Activated T-cell treated with anti-CD3 and anti-CD28 coated beads, Interleukin-2, amount 50 U/mL, for 72 hours (primary cell): Measurements from ENCODE around the gene CHST11. TPM values are rescaled to one million over a fixed set of nuclear protein-coding genes. Genes with fewer than 3 reads are reported as not detected.

Experiments
- ATAC-seq, 2 donors: fragments of 150-1000 bp; cut with Tn5 transposase; replicated peaks in 1 of 2; 2 replicates each; pipeline ENCODE4 v1.10.0; 2021; ENCODE audit warnings: moderate library complexity in 2 of 2, mild to moderate bottlenecking in 1 of 2
- DNase-seq, 2 donors: peaks; one replicate each; pipeline ENCODE4 v3.0.0; 2021 to 2022; ENCODE audit warnings: mixed read lengths in 1 of 2
- H3K27ac Mint-ChIP-seq: one replicate; pipeline ENCODE4 v1.8.0; 2022; ENCODE audit warnings: mild to moderate bottlenecking, moderate library complexity, mixed read lengths
- H3K27me3 Mint-ChIP-seq: one replicate; pipeline ENCODE4 v1.8.0; 2022; ENCODE audit warnings: low read depth, mixed read lengths
- H3K36me3 Mint-ChIP-seq, 2 donors: one replicate each; pipeline ENCODE4 v1.8.0; 2022; ENCODE audit warnings: mixed read lengths in 2 of 2, mild to moderate bottlenecking in 1 of 2; ENCODE audit not compliant: insufficient read depth in 2 of 2
- H3K4me1 Mint-ChIP-seq: one replicate; pipeline ENCODE4 v1.8.0; 2022; ENCODE audit warnings: low read depth, mixed read lengths
- H3K4me3 Mint-ChIP-seq, 2 donors: one replicate each; pipeline ENCODE4 v1.8.0; 2022; ENCODE audit warnings: mild to moderate bottlenecking in 2 of 2, mixed read lengths in 2 of 2, moderate library complexity in 2 of 2
- H3K9me3 Mint-ChIP-seq, 2 donors: one replicate each; pipeline ENCODE4 v1.8.0; 2022; ENCODE audit warnings: mixed read lengths in 2 of 2
- total RNA-seq, 2 donors: library from RNA; stranded (reverse); gene quantifications; one replicate each; pipeline ENCODE4 v1.2.3, GENCODE V29; 2022

The CHST11 gene
- total RNA-seq, 2 donors from 2014 or later, result 47.2 to 57.7 TPM

DNA sequence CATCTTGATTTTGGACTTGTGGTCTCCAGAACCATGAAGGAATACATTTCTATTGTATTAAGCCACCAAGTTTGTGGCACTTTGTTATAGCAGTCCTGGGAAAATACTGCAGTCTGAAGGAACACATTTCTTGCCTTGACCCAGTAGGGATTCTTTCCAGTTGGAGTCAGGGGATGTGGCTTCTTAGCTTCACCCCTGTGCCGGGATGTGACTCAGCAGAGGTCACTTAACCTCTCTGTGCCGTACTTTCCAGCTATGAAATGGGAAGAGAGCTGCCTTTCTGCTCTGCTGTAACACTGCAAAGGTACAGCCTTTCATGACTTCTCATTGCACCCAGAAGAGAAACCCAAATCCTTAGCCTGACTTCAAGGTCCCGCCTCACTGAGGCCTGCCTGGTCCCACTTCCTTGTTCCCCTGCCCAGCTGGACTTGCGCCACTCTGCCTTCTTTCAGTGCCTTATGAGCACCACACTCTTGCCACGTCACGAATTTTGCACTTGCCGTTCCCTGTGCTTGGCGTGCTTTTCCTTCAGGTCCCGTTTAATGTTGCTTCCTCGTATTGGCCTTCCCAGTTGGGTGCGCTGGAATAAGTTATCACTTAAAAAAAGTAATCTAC is 24.2 kb downstream of the CHST11 start:
- H3K27me3 Mint-ChIP-seq, result no peaks in the 10 kb centered on the region
- H3K4me1 Mint-ChIP-seq, result peaks cover 87% of the 10 kb centered on the region
- no peak for ATAC-seq
- H3K27ac Mint-ChIP-seq, result no peak overlapping the region
- H3K9me3 Mint-ChIP-seq, result no peaks in the 10 kb centered on the region
- no peak overlapping the region for H3K4me3 Mint-ChIP-seq
- peaks cover 3 to 12% of the 10 kb centered on the region in 2 donors for H3K36me3 Mint-ChIP-seq
- DNase-seq, result no peak

DNA sequence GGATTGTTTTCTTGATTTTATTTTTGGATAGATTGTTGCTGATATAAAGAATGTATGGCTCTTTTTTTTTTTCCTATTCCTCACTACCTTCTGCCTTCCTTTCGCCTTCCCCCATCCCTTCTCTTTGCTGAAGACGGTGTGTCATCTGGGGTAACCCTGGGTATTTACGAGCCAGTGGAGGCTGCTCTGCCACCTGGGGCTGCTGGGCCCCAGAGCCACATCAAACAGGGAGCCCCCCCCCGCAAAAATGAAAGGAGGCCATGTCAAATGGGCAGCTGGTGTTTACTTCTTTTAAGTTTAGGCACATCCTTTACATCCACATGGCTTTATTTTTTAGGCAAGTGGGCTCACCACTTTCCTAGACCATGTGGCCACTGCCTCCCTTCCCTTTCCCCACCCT is 25.4 kb downstream of the CHST11 start:
- Mint-ChIP-seq H3K27me3 (no peaks in the 10 kb centered on the region), H3K4me3 (peak overlapping the region; percentile 1 to 33), H3K36me3 (peaks cover 3 to 12% of the 10 kb centered on the region in 2 donors)

DNA sequence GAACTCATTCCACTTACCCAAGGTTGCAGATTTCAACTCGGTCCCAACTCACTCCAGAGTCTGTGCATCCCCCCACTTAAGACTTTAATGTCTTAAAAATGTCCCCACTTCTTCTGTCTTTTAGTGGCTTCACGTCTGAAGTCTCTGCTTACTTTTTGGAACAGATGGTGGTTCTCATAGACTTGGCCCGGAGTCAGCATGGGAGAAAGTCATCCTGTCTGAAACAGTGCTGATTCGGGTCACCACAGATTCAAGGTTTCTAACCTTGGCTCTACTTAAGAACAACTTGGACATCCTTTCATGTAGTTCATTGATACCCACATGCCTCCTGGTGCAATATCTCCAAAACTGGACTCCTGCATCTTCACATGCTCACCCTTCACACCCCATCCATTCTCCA is 26.0 kb downstream of the CHST11 start:
- Mint-ChIP-seq H3K27me3 (no peaks in the 10 kb centered on the region), H3K9me3 (no peaks in the 10 kb centered on the region), H3K27ac (peak overlapping the region; percentile 20), H3K4me1 (peaks cover 99% of the 10 kb centered on the region), H3K36me3 (peaks cover 3 to 12% of the 10 kb centered on the region in 2 donors), H3K4me3 (no peak overlapping the region)
- DNase-seq, result no peak
- no peak for ATAC-seq

More for the DNA sequence above, 25.4 kb downstream of the CHST11 start:
- DNase-seq (no peak), ATAC-seq (no peak)
- H3K27ac Mint-ChIP-seq, result peak overlapping the region; percentile 41
- H3K9me3 Mint-ChIP-seq, result no peaks in the 10 kb centered on the region
- H3K4me1 Mint-ChIP-seq, result peaks cover 99% of the 10 kb centered on the region

DNA sequence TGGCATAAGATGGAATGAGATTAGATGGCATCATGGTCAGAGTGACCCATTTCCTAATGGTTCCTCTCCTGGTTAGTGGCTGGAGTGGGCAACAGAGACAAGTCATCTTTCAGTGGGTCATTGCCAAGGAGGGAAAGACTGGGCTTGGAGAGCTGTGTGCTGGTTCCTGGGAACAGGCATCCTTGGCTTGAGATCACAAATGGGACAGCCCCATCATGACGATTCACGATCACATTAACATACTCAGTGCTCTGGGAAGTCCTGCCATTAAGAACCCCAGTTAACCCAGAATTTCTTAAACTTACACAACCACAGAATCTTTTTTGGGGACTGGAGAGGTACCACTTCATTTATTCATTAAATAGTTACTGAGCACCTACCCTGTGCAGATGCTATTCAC is 27.3 kb downstream of the CHST11 start:
- Mint-ChIP-seq H3K27ac (no peak overlapping the region), H3K4me3 (peak overlapping the region in 1 of 2 donors; percentile 54), H3K36me3 (peaks cover 4 to 12% of the 10 kb centered on the region in 2 donors), H3K27me3 (no peaks in the 10 kb centered on the region), H3K9me3 (no peaks in the 10 kb centered on the region), H3K4me1 (peaks cover 86% of the 10 kb centered on the region)
- DNase-seq, result no peak
- no peak for ATAC-seq

DNA sequence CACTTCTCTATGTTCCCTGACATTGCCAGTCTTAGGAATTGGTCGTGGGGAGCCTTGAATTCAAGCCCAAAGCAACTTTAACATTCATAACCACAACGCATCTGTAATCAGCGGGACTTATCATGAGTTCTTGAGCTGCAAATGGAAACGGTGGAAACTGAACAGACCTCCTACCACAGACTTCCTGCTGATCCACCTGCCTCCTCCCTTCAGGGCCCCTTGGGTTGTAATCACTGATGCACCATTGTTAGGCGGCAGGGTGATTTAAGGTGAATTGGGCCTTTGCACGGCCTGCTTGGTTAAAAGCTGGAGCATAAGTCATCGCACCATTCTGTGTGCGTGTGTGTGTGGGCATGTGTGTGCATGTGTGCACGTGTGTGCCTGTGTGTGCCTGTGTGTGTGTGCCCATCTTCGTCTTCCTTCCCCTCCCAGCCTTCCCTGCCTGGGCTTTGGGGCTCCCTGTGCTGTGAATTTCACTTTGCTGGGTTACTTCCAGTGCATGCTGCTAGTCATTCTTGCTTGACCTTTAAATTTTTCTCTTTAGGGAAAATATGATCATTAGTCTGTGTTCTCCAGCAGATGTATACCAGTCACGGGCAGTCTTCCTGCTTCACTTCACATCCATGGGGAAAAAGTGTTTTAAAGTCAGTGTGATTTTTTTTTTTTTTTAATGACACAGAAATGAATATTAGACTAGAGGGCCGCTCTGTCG is 29.1 kb downstream of the CHST11 start:
- no peaks in the 10 kb centered on the region for H3K9me3 Mint-ChIP-seq
- DNase-seq (peak; percentile 35 to 40), ATAC-seq (peak; percentile 78 to 80)
- peak overlapping the region; percentile 62 for H3K27ac Mint-ChIP-seq
- H3K27me3 Mint-ChIP-seq, result no peaks in the 10 kb centered on the region
- H3K4me3 Mint-ChIP-seq, result peak overlapping the region; percentile 49 to 54
- peaks cover 4 to 10% of the 10 kb centered on the region in 2 donors for H3K36me3 Mint-ChIP-seq
- peaks cover 82% of the 10 kb centered on the region for H3K4me1 Mint-ChIP-seq

DNA sequence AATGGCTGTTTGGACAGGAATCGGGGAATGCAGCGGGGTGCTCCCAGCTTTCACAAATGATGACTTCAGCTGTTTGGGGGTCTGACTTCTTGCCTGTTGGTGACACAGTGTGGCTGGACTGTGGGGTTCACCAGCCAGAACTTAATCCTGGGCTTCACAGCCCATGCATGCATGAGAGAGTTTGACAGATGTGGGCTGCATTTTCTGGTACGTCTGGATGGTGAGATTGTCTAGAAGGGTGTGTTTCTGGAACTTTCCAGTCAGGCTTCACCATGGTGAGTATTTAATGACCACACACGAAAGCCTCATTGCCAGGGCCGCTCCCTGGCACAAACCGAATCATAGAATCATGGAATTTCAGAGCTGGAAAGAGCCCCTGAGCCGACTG is 29.6 kb downstream of the CHST11 start:
- H3K4me3 Mint-ChIP-seq, result peak overlapping the region; percentile 49 to 54
- no peaks in the 10 kb centered on the region for H3K27me3 Mint-ChIP-seq
- ATAC-seq (no peak), DNase-seq (no peak)
- H3K36me3 Mint-ChIP-seq, result peaks cover 4 to 6% of the 10 kb centered on the region in 2 donors
- no peak overlapping the region for H3K27ac Mint-ChIP-seq
- H3K9me3 Mint-ChIP-seq, result no peaks in the 10 kb centered on the region
- peaks cover 82% of the 10 kb centered on the region for H3K4me1 Mint-ChIP-seq

DNA sequence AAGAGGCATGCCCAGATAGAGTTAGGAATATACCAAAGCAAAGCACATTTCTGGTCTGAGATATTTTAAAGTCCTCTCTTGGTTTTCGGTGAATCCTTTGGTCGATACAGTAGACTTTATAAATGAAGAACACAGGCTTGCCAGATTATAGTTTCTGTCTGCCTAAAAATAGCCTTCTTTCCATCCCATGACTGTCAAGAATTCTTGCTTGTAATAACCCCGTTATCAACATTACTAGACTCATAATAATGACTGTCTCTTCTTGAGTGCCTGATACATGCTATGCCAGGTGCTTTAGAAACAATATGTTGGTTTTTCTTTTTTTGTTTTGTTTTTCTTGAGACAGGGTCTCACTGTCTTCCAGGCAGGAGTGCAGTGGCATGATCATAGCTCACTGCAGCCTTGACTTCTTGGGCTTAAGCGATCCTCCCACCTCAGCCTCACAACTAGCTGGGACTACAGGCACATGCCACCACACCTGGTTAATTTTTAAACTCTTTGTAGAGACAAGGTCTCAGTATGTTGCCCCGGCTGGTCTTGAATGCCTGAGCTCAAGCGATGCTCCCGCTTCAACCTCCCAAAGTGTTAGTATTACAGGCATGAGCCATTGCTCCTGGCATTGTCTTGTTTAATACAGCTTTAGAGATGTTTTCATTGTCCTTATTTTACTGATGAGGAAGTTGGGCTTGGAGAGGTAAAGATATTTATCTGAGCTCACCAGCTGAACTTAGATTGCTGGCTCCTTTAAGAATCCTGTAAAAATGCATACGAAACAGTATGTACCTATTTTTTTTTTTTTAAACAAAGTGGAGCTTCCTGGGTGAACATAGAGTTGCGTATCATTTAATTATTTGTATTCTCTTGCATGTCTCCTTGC is 30.4 kb downstream of the CHST11 start:
- Mint-ChIP-seq H3K36me3 (peaks cover 4 to 5% of the 10 kb centered on the region in 2 donors), H3K4me1 (peaks cover 82% of the 10 kb centered on the region), H3K27me3 (no peaks in the 10 kb centered on the region), H3K4me3 (no peak overlapping the region), H3K27ac (no peak overlapping the region), H3K9me3 (no peaks in the 10 kb centered on the region)
- DNase-seq, result no peak
- ATAC-seq, result no peak

DNA sequence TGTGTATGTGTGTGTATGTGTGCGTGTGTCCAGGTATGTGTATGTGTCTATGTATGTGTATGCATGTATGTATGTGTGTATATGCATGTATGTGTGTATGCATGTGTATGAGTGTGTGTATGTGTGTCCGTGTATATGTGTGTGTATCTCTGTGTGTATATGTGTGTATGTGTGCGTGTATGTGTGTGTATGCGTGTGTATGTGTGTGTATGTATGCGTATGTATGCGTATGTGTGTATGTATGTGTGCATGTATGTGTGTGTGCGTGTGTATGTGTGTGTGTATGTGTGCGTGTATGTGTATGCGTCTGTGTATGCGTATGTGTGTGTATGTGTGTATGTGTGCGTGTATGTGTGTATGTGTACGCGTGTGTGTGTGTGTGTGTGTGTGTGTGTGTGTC is 31.6 kb downstream of the CHST11 start:
- peaks cover 82% of the 10 kb centered on the region for H3K4me1 Mint-ChIP-seq
- DNase-seq, result no peak
- no peak for ATAC-seq
- H3K9me3 Mint-ChIP-seq, result no peaks in the 10 kb centered on the region
- H3K36me3 Mint-ChIP-seq, result peaks cover 4 to 8% of the 10 kb centered on the region in 2 donors
- no peak overlapping the region for H3K27ac Mint-ChIP-seq
- H3K27me3 Mint-ChIP-seq, result no peaks in the 10 kb centered on the region
- H3K4me3 Mint-ChIP-seq, result no peak overlapping the region

DNA sequence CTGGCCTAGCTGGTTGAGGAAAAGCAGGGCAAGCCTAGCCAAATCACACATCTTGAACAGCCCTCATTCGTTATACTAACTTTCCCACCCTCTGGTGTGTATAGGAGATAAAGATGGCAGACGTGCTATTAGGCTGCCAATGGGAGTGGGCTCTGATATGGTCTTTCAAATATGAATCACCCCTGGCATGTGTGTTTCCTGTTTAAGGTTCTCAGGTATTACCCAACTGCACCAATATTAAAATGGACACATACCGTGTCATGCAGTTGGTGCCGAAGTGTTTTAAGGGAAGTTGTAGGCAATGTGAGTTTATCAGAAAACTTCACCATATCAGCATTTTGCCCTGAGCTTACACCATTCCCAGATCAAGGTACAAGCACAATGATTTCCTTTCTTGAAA is 33.4 kb downstream of the CHST11 start:
- H3K9me3 Mint-ChIP-seq, result no peaks in the 10 kb centered on the region
- H3K36me3 Mint-ChIP-seq, result peaks cover 4% of the 10 kb centered on the region in 2 donors
- peak overlapping the region; percentile 86 for H3K27ac Mint-ChIP-seq
- ATAC-seq (no peak), DNase-seq (no peak)
- peak overlapping the region; percentile 72 to 80 for H3K4me3 Mint-ChIP-seq
- no peaks in the 10 kb centered on the region for H3K27me3 Mint-ChIP-seq
- peaks cover 82% of the 10 kb centered on the region for H3K4me1 Mint-ChIP-seq

DNA sequence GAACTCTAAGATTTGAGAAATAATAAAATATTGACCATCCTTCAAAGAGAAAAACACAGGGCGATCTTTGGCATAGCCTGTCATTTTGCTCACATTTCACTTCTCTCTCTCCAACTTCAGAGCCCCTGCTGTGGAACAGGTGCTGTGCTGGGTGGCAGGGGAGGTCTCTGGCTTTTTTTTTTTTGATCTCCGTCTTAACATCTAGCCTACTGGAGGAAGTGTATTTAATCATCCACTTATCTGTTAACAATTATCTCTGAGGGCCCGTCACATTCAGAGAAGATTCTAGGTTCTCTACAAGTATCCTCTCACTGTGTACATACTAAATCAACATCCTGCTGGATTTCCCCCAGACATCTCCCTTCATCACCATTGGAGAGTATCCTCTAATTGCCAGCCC is 34.1 kb downstream of the CHST11 start:
- no peaks in the 10 kb centered on the region for H3K9me3 Mint-ChIP-seq
- no peak for DNase-seq
- H3K4me3 Mint-ChIP-seq, result peak overlapping the region; percentile 72 to 80

DNA sequence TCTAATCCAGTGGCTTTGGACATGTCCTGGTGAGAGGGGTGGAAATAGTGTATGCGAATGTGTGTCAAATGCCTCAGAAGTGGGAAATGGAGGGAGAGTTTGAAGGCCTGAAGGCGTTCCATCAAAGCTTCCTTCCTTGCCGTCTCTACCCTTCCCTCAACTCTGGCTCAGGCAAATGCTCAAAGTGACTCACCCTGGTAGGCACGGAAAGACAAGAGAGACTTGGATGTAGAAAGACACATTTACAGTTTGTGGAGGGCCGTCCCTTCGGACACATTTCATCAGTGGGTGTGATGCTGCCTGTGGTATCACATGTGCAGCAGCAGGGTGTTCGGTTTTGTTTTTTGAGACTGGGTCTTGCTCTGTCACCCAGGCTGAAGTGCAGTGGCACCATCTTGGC is 36.7 kb downstream of the CHST11 start:
- H3K27ac Mint-ChIP-seq, result no peak overlapping the region
- no peak for ATAC-seq
- H3K9me3 Mint-ChIP-seq, result no peaks in the 10 kb centered on the region
- no peaks in the 10 kb centered on the region for H3K27me3 Mint-ChIP-seq
- peak overlapping the region in 1 of 2 donors; percentile 13 for H3K4me3 Mint-ChIP-seq
- H3K36me3 Mint-ChIP-seq, result peaks cover 2 to 7% of the 10 kb centered on the region in 2 donors
- peaks cover 90% of the 10 kb centered on the region for H3K4me1 Mint-ChIP-seq
- DNase-seq, result no peak

More for the DNA sequence above, 34.1 kb downstream of the CHST11 start:
- peak overlapping the region; percentile 86 for H3K27ac Mint-ChIP-seq
- no peak for ATAC-seq
- no peaks in the 10 kb centered on the region for H3K27me3 Mint-ChIP-seq
- H3K4me1 Mint-ChIP-seq, result peaks cover 82% of the 10 kb centered on the region
- H3K36me3 Mint-ChIP-seq, result peaks cover 4% of the 10 kb centered on the region in 2 donors

DNA sequence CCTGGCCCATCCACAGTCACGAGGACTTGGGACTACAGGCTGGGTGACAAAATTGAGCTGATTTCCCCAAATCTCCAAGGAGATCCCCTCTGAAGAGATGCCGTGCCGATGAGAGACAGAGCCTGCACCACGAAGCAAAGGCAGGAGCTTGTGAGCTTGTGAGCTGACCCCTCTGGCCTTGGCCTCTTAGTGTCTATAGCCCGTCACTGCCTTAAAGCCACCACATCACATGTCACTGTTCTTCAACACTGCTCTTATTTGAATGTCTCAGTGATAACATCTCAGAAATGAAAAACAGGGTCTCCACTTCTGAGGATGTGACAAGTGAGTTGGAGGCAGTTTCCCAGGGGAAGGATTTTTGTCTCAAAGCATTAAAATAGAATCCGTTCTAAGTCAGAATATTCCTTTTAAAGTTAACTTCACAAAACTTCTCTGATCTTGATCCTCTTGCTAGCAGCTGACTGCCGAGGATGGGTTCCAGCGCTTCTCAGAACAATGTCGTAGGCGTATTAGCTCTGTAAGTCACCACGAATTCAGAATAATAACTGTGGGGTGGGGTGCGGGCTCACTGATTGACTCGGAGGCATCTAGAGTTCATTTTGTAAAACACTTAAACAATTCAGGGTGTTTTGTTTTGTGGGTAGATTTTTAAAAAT is 37.5 kb downstream of the CHST11 start:
- Mint-ChIP-seq H3K27ac (peak overlapping the region; percentile 76), H3K9me3 (no peaks in the 10 kb centered on the region), H3K36me3 (peaks cover 2 to 7% of the 10 kb centered on the region in 2 donors), H3K4me3 (peak overlapping the region; percentile 57 to 67), H3K4me1 (peaks cover 98% of the 10 kb centered on the region), H3K27me3 (no peaks in the 10 kb centered on the region)
- peak; percentile 81 to 84 for ATAC-seq
- DNase-seq, result peak; percentile 84 to 88
